ENCODE results near the gene RBM43. TPM values are rescaled to one million over a fixed set of nuclear protein-coding genes. Genes with fewer than 3 reads are reported as not detected.

RBM43 gene
- total and polyA plus RNA-seq, 9 of the 15 experiments (the other 6 are each of a cell fraction or from before 2014, with no cell fraction given): 1.3 to 6.9 (median 3.8) TPM

- peak; percentile 84 for TF ChIP-seq TFAP4 (CRISPR knock-in tag; IDR thresholded peaks at IDR 0.05; ENCODE audit: borderline replicate concordance)
- no peak for TF ChIP-seq SAFB2 (IDR thresholded peaks at IDR 0.05; ENCODE audit: borderline replicate concordance, low read depth, low read length, severe bottlenecking)
- TF ChIP-seq CBX3 (IDR thresholded peaks at IDR 0.05; ENCODE audit: borderline replicate concordance in 1 of 2, low read length in 2 of 2): peak in 1 of 2 experiments; percentile 64; a peak in 1 of 3 replicates
- TF ChIP-seq KDM4B (IDR thresholded peaks at IDR 0.05; ENCODE audit: borderline replicate concordance in 2 of 2, low read depth in 1 of 2): peak in 1 of 2 experiments; percentile 12; a peak in 1 of 4 replicates
- peak; percentile 84 for TF ChIP-seq MAX (CRISPR knock-in tag; IDR thresholded peaks at IDR 0.05)
- no peak for TF ChIP-seq GTF3C2 (IDR thresholded peaks at IDR 0.05; ENCODE audit: borderline replicate concordance, extremely low read depth, insufficient read length)
- TF ChIP-seq EZH2 (IDR thresholded peaks at IDR 0.05; ENCODE audit: borderline replicate concordance, low read depth, low read length): no peak
- peak; percentile 92 for TF ChIP-seq GTF2E2 (tag; IDR thresholded peaks at IDR 0.05)
- TF ChIP-seq ARHGAP35 (IDR thresholded peaks at IDR 0.05; ENCODE audit: partially characterized antibody): no peak
- peak; percentile 66 for TF ChIP-seq HMGN3 (IDR thresholded peaks at IDR 0.05; ENCODE audit: borderline replicate concordance, extremely low read depth, insufficient read length, low read depth, low read length)
- TF ChIP-seq PRMT5 (CRISPR knock-in tag; IDR thresholded peaks at IDR 0.05): no peak
- peak in 1 of 2 experiments; percentile 31; a peak in 2 of 4 replicates for TF ChIP-seq RAD21 (CRISPR knock-in tag; conservative IDR thresholded peaks at IDR 0.05 in 1 of 2, IDR thresholded peaks at IDR 0.05 in 1 of 2)
- TF ChIP-seq RNF2 (IDR thresholded peaks at IDR 0.05): peak; percentile 17; the same call in 1 of the 2 replicates
- TF ChIP-seq, protein P1, sequence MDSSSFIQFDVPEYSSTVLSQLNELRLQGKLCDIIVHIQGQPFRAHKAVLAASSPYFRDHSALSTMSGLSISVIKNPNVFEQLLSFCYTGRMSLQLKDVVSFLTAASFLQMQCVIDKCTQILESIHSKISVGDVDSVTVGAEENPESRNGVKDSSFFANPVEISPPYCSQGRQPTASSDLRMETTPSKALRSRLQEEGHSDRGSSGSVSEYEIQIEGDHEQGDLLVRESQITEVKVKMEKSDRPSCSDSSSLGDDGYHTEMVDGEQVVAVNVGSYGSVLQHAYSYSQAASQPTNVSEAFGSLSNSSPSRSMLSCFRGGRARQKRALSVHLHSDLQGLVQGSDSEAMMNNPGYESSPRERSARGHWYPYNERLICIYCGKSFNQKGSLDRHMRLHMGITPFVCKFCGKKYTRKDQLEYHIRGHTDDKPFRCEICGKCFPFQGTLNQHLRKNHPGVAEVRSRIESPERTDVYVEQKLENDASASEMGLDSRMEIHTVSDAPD (CRISPR knock-in tag; IDR thresholded peaks at IDR 0.05): no peak
- TF ChIP-seq LEF1 (IDR thresholded peaks at IDR 0.05): 0 out of 2 replicates have a peak, but pooled peaks have one; percentile 18
- 0 out of 2 replicates have a peak, but pooled peaks have one; percentile 6 for TF ChIP-seq PHB (CRISPR knock-in tag; IDR thresholded peaks at IDR 0.05)
- TF ChIP-seq MAZ (CRISPR knock-in tag; conservative IDR thresholded peaks at IDR 0.05 in 1 of 2, IDR thresholded peaks at IDR 0.05 in 1 of 2): peak; percentile 34 to 87; a peak in 3 of 4 replicates
- no peak for TF ChIP-seq NELFE (IDR thresholded peaks at IDR 0.05; ENCODE audit: insufficient read depth, insufficient read length)
- TF ChIP-seq GABPA (tag; conservative IDR thresholded peaks at IDR 0.05; ENCODE audit: low read depth): no peak; the same call in none of the 2 replicates
- peak in 2 of 3 experiments; percentile 26 to 73 for TF ChIP-seq YY1 (IDR thresholded peaks at IDR 0.05; ENCODE audit: borderline replicate concordance in 1 of 3, control insufficient read depth in 1 of 3, extremely low read depth in 1 of 3, insufficient read depth in 3 of 3, insufficient read length in 1 of 3, insufficient replicate concordance in 2 of 3, low read depth in 1 of 3, low read length in 2 of 3)
These were observed at the start of gene RBM43 (continued) for GRCh38 chr2:151261231-151261976.

All from K562 (cell line).